ENCODE measurements around the gene FMNL2. TPM values are rescaled to one million over a fixed set of nuclear protein-coding genes. Genes with fewer than 3 reads are reported as not detected.

FMNL2 gene
- total and polyA plus RNA-seq, 2 experiments from 2014 or later = 16.5 to 45.4 TPM

GRCh38 chr2:152379089-152379488 is 44.1 kb downstream of the FMNL2 start:
- H4K20me1 ChIP-seq (replicated peaks; ENCODE audit: insufficient read depth) = peaks cover 42% of the 10 kb centered on the region
- Mint-ChIP-seq H3K36me3 (ENCODE audit: low read depth) (no peaks in the 10 kb centered on the region), H3K27ac (no peak overlapping the region), H3K4me1 (peaks cover 40% of the 10 kb centered on the region), H3K4me3 (no peak overlapping the region), H3K27me3 (ENCODE audit: insufficient read depth, low read depth, poor library complexity) (peaks cover under 1% of the 10 kb centered on the region), H3K9me3 (no peaks in the 10 kb centered on the region)
- H3K79me2 ChIP-seq (replicated peaks; ENCODE audit: insufficient read depth) = peaks cover 100% of the 10 kb centered on the region
- TF ChIP-seq EZH2phosphoT487 (IDR thresholded peaks at IDR 0.05; ENCODE audit: unreplicated experiment) = no peak
- TF ChIP-seq NANOG (IDR thresholded peaks at IDR 0.05; ENCODE audit: borderline replicate concordance) = no peak
- TF ChIP-seq ZNF114 (CRISPR knock-in tag; IDR thresholded peaks at IDR 0.05) = no peak
- TF ChIP-seq, protein P1, sequence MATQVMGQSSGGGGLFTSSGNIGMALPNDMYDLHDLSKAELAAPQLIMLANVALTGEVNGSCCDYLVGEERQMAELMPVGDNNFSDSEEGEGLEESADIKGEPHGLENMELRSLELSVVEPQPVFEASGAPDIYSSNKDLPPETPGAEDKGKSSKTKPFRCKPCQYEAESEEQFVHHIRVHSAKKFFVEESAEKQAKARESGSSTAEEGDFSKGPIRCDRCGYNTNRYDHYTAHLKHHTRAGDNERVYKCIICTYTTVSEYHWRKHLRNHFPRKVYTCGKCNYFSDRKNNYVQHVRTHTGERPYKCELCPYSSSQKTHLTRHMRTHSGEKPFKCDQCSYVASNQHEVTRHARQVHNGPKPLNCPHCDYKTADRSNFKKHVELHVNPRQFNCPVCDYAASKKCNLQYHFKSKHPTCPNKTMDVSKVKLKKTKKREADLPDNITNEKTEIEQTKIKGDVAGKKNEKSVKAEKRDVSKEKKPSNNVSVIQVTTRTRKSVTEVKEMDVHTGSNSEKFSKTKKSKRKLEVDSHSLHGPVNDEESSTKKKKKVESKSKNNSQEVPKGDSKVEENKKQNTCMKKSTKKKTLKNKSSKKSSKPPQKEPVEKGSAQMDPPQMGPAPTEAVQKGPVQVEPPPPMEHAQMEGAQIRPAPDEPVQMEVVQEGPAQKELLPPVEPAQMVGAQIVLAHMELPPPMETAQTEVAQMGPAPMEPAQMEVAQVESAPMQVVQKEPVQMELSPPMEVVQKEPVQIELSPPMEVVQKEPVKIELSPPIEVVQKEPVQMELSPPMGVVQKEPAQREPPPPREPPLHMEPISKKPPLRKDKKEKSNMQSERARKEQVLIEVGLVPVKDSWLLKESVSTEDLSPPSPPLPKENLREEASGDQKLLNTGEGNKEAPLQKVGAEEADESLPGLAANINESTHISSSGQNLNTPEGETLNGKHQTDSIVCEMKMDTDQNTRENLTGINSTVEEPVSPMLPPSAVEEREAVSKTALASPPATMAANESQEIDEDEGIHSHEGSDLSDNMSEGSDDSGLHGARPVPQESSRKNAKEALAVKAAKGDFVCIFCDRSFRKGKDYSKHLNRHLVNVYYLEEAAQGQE (IDR thresholded peaks at IDR 0.05; ENCODE audit: unreplicated experiment) = no peak
- no peak for TF ChIP-seq ZNF462 (CRISPR knock-in tag; IDR thresholded peaks at IDR 0.05)
- TF ChIP-seq EZH2 (IDR thresholded peaks at IDR 0.05; ENCODE audit: low read depth, unreplicated experiment) = no peak
- TF ChIP-seq JUNB (IDR thresholded peaks at IDR 0.05; ENCODE audit: unreplicated experiment) = no peak
- TF ChIP-seq CREB1 (CRISPR knock-in tag; IDR thresholded peaks at IDR 0.05; ENCODE audit: low read depth) = no peak
- no peak for TF ChIP-seq POLR2AphosphoS5 (IDR thresholded peaks at IDR 0.05; ENCODE audit: low read depth)
- TF ChIP-seq STAT1 (IDR thresholded peaks at IDR 0.05; ENCODE audit: unreplicated experiment) = no peak
- TF ChIP-seq, protein P2, sequence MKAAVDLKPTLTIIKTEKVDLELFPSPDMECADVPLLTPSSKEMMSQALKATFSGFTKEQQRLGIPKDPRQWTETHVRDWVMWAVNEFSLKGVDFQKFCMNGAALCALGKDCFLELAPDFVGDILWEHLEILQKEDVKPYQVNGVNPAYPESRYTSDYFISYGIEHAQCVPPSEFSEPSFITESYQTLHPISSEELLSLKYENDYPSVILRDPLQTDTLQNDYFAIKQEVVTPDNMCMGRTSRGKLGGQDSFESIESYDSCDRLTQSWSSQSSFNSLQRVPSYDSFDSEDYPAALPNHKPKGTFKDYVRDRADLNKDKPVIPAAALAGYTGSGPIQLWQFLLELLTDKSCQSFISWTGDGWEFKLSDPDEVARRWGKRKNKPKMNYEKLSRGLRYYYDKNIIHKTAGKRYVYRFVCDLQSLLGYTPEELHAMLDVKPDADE (IDR thresholded peaks at IDR 0.05) = no peak
- no peak for TF ChIP-seq CTCF (conservative IDR thresholded peaks at IDR 0.05; ENCODE audit: low read depth in 2 of 2)
- no peak for TF ChIP-seq ZNF331 (CRISPR knock-in tag; IDR thresholded peaks at IDR 0.05; ENCODE audit: low read depth)
- ATAC-seq (no peak), DNase-seq (ENCODE audit: low spot score) (no peak)
- no peak overlapping the region for H2AFZ ChIP-seq
- H3K4me2 ChIP-seq = no peak overlapping the region
- no peaks in the 10 kb centered on the region for H3K27me3 ChIP-seq (ENCODE audit: insufficient read depth)
- H3K27ac ChIP-seq (ENCODE audit: low read depth) = no peak overlapping the region
- H3K36me3 ChIP-seq (ENCODE audit: insufficient read depth) = no peaks in the 10 kb centered on the region
- H3K4me3 ChIP-seq = no peak overlapping the region
- peaks cover 22% of the 10 kb centered on the region for H3K4me1 ChIP-seq (ENCODE audit: insufficient read depth)
- H3K9me2 ChIP-seq (ENCODE audit: insufficient read depth) = no peaks in the 10 kb centered on the region
- H3F3A ChIP-seq (replicated peaks; ENCODE audit: low read depth) = no peaks in the 10 kb centered on the region
